HG03108 (cell line): Measurements from ENCODE around the gene RFPL1.
"Not testable (repeated sequence)": the region's sequence is repeated elsewhere in the genome, so short reads cannot be mapped to it uniquely, and the experiment has no call there.

Source experiments
- ATAC-seq: cut with Tn5 transposase; IDR thresholded peaks from one replicate; pipeline ENCODE4 v1.9.1; 2021; ENCODE audit warnings: moderate library complexity; ENCODE audit not compliant: unreplicated experiment

The RFPL1 gene

DNA sequence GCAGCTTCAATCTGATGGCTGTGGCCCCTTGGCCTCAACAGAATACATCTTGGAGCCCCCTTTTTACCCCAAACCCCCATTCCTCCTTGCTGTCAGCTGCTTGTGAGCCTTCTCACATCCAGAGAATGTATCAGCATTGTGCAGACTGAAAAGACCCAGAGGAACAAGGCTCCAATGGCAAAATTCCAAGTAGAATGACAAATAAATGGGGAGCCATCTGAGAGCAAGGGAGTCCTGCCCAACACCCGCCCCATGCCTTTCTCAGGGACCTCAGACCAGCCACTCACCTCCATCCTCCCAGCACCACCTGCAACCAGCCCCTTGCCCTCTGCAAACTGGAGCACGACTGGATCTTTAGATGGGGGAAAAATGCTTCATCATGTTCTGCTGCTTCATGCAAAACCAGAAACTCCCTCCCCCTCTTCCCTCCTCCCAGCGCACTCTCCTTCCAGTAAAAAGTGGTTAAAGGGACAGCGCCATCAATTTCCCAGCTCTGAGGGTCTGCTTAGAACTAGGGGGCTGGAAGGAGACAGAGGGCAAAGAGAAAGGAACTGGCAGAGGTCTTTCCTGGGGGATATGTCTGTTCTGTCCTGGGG is 39.4 kb downstream of the RFPL1 start:
- ATAC-seq = no peak

DNA sequence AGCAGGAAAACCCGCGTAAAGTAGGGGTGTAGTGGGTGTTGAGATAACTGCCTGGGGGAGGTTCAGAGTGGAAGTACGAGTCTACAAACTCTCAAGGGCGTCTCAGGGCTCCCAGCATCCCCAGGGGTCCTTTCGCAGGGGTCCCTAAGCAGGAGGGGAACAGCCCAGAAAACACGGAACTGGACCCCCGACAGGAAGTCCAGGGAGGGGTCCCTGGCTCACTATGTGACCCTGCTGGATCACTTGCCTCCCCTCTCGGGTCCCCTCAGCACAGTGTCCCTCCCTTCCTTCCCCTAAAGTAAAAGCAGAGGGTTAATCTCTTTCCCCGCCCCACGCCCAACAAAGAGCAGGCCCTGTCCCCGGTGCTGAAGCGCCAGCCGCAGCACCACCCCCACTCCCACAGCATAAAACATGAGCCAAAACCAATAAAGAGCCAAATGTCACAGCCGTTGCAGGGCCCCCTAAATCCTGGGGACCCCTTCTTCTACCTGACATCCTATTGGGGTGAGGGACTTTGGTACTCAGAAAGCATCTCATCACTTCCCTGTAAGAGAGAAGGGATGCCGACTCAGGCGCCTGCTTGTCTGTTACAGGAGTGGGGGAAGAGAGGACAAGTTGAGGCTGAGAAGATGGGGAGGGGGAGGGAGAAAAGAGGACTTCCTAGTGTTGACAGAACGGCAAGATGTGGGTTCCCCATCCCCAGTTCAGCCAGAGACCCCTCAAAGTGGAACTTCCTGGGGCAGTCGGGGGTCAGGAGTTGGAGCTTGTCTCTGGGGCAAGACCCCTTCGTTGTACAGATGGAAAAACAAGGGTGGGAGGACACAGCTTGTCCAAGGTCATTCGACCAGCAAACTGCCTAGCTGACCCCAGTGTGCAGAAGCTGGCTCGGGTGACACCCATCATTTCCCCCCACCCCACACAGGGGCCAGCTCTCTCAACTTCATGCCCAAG is 40.2 kb downstream of the RFPL1 start:
- no peak for ATAC-seq

DNA sequence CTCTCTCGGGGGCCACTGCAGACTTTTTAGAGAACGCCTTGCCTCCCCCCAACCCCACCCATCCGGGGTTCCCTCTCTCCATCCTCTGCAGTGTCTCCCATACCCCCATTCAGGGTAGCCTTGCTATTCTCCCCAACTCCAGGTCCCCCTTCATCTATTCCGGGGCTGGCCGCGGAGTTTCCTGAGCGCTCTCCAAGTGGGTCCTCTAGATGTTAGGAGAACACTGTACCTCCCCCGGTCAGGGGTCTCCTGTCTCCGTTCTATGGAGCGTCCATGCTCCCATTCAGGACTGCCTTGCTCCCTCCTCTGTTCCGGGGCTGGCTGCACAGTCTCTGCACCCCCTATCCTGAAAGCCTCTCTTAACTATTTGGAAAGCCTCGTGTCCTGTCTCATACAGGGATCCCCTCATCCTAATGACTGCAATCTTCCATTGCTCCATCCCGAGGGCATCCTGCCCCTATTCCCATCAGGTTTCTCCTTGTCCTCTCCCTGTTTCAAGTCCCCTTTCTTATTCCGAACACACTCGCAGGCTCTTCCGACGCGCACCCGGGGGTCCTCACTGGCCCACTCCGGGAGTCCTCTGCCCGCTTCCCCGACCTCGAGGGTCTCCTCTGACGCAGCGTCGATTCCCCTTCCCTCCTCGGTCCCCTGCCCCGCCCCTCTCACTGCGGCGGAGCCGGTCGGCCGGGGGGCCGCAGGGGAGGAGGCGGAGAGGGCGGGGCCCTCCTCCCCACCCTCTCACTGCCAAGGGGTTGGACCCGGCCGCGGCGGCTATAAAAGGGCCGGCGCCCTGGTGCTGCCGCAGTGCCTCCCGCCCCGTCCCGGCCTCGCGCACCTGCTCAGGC is 41.3 kb downstream of the RFPL1 start, which contains the start of gene NEFH:
Gene NEFH, plus strand, starts transcription at position 802 of the 845 bp plus-strand sequence. CDS start 45 bp downstream, outside the sequence.
- ATAC-seq = no peak

DNA sequence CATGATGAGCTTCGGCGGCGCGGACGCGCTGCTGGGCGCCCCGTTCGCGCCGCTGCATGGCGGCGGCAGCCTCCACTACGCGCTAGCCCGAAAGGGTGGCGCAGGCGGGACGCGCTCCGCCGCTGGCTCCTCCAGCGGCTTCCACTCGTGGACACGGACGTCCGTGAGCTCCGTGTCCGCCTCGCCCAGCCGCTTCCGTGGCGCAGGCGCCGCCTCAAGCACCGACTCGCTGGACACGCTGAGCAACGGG is 41.8 kb downstream of the RFPL1 start:
- ATAC-seq = no peak

DNA sequence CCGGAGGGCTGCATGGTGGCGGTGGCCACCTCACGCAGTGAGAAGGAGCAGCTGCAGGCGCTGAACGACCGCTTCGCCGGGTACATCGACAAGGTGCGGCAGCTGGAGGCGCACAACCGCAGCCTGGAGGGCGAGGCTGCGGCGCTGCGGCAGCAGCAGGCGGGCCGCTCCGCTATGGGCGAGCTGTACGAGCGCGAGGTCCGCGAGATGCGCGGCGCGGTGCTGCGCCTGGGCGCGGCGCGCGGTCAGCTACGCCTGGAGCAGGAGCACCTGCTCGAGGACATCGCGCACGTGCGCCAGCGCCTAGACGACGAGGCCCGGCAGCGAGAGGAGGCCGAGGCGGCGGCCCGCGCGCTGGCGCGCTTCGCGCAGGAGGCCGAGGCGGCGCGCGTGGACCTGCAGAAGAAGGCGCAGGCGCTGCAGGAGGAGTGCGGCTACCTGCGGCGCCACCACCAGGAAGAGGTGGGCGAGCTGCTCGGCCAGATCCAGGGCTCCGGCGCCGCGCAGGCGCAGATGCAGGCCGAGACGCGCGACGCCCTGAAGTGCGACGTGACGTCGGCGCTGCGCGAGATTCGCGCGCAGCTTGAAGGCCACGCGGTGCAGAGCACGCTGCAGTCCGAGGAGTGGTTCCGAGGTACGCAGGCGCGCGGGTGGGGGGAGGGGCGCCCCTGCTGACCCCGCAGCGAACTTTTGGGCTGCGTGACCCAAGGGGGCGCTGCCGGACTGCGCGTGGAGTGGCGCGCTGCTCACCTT is 42.3 kb downstream of the RFPL1 start:
- ATAC-seq = no peak

DNA sequence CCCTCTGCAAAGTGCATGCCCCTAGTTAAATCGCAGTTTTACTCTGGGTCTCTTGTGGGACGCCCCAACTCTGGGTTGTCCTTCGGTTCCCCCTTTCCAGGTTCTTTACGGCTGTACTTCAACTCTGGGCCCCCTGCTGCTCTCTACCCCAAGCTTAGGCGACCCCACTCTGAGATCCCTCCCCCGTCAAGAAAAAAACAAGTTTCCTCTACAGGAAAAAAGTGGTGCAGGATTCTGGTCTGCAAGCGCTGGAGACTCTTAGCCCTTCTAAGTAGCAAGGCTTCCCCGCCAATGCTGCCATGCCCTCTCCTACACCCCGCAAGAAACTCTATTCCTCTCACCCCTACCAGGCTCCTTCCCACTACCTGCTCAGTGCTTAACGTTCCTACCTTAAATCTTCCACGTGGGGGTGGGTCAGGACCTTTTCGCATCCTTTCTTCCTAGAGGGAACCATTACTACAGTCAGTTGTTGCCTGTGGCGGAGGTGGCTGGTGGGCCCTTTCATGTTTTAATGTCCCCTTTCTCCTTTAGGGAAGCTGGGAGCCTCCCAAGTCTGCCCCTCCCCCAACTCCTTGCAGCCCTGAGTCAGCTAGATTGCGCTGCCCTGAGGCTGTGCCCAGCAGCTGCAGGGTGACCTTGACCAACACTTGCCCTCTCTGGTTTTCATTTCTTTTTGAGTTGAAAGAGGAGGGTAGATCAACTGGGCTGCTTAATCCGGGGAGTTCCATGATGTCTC is 43.0 kb downstream of the RFPL1 start:
- ATAC-seq = no peak

DNA sequence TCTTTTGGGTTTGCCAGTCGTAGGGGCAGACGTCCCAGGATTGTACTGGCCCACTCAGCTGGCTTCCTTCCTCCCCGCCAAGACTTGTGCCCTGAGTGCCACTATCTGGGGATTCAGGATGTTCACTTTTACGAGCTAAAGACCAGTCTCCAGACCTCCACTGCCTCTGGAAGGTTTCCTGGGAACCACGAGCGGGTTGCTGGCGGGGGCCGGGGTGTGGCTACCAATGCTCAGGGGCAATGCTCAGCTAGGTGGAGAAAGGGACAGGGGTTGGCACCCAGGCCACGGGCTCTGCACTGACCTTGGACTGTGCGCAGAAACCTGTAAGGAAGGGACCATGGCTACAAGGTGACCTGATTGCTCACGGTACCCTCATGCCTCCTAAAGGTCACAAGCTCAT is 43.9 kb downstream of the RFPL1 start:
- ATAC-seq = no peak

DNA sequence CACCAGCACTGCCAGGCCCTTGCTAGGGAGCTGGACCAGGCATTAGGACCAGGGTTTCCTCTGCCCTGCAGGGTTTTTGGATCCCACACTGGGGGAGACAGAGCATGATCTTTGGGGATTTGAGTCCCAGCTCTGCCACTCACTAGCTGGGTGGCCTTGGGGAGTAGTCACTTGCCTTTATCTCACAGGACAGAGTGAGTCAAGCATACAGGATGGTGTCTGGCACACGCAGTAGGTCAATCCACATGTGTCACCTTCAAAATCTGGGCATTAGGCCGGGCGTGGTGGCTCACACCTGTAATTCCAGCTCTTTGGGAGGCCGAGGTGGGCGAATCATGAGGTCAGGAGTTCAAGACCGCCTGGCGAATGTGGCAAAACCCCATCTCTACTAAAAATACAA is 44.3 kb downstream of the RFPL1 start:
- ATAC-seq = no peak

DNA sequence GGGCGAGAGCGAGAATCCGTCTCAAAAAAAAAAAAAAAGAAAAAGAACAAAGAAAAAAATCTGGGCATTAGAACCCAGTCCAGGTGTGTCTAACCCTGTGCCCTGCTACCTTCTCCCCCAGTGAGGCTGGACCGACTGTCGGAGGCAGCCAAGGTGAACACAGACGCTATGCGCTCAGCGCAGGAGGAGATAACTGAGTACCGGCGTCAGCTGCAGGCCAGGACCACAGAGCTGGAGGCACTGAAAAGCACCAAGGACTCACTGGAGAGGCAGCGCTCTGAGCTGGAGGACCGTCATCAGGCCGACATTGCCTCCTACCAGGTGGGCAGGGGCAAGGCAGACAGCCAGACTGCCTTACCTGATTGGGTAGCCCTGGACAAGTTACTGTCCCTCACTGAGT is 44.9 kb downstream of the RFPL1 start:
- ATAC-seq = no peak

DNA sequence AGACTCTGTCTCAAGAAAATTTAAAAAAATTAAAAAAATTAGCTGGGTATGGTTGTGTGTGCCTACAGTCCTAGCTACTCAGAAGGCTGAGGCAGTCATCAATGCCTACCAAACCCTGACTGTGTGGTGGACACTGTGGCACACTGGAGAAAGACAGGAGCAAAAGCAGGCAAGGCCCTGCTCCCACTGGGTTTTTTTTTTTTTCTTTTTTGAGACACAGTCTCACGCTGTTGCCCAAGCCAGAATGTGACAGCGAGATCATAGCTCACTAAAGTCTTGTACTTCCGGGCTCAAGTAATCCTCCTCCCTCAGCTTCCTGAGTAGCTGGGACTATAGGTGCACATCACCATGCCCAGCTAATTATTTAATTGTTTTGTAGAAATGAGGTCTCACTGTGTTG is 46.3 kb downstream of the RFPL1 start:
- ATAC-seq = no peak

DNA sequence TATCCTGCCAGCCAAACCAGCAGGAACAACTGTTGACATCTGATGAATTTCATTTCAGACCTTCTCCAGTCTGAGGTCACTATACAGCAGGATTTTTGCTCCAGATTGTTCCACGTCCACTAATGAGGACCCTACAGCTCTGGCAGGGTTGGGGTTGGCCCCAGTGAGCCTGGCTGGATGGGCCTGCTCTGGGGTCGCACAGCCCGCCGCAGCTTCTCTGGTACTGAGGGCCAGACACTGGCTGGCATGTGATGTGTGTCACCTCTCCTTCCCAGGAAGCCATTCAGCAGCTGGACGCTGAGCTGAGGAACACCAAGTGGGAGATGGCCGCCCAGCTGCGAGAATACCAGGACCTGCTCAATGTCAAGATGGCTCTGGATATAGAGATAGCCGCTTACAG is 47.1 kb downstream of the RFPL1 start:
- ATAC-seq = no peak

DNA sequence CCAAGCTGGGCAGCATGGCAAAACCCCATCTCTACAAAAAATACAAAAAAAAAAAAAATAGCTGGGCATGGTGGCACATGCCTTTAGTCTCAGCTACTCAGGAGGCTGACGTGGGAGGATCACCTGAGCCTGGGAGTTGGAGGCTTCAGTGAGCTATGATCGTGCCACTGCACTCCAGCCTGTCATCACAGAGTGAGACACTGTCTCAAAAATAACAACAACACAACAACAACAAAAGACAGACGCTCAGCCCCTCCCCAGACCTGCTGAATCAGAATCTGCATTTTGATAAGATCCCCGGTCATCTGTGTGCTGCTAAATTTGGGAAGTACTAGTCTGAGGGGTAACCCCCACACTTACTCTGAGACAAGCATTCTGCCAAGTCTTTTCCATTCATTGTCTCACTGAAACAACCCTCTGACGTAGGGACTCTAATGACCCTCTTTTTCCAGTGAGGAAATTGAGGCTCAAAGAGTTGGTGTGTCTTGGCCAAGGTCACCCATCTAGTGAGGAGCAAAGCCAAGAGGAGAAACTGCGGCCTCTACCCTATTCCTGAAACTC is 49.1 kb downstream of the RFPL1 start:
- ATAC-seq = no peak

DNA sequence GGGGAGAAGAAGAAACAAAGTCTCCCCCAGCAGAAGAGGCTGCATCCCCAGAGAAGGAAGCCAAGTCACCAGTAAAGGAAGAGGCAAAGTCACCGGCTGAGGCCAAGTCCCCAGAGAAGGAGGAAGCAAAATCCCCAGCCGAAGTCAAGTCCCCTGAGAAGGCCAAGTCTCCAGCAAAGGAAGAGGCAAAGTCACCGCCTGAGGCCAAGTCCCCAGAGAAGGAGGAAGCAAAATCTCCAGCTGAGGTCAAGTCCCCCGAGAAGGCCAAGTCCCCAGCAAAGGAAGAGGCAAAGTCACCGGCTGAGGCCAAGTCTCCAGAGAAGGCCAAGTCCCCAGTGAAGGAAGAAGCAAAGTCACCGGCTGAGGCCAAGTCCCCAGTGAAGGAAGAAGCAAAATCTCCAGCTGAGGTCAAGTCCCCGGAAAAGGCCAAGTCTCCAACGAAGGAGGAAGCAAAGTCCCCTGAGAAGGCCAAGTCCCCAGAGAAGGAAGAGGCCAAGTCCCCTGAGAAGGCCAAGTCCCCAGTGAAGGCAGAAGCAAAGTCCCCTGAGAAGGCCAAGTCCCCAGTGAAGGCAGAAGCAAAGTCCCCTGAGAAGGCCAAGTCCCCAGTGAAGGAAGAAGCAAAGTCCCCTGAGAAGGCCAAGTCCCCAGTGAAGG is 50.9 kb downstream of the RFPL1 start:
- ATAC-seq = not testable (repeated sequence)

DNA sequence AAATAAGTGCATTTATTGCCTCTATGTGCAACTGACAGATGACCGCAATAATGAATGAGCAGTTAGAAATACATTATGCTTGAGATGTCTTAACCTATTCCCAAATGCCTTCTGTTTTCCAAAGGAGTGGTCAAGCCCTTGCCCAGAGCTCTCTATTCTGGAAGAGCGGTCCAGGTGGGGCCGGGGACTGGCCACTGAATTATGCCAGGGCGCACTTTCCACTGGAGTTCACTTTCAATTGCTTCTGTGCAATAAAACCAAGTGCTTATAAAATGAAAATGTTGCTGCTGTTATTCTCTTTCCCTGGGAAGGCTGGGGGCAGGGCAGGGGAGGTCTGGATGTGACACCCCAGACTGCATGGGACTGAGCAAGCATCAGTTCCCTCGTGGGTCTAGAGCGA is 52.6 kb downstream of the RFPL1 start:
- ATAC-seq = no peak
